ENCODE measurements around the gene RAMAC.

Gene RAMAC

DNA sequence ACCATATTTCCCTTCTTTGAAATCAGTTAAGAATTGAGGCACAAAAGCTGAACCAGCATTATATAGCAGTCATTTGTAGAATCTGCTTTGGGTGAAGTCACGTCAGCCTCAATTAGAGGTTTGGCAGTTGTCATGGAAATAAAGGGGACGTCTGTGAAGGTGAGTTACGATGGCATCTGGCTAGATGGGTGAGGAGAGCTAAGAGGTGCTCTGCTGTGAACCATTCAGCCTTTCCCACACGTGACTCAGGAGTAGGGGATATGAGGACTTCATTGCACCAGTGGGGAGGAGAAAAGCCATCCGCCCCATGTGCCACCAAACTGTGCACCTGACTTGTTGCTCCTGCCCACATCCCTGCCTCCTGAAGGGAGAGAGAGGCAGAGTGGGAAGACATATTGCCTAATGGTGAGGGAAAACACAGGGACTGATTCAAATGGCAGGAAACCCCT is 28.2 kb downstream of the RAMAC start:
- Histone ChIP-seq H3K79me2 (ENCODE audit: insufficient read depth, low read length) (no peaks in the 10 kb centered on the region), H3K27ac (ENCODE audit: low read depth, low read length, poor library complexity, severe bottlenecking) (peak overlapping the region; percentile 33), H3K9me3 (ENCODE audit: low read length) (no peaks in the 10 kb centered on the region), H3K9ac (ENCODE audit: low read length) (no peak overlapping the region), H3K36me3 (ENCODE audit: insufficient read depth, low read length) (peaks cover 44% of the 10 kb centered on the region), H2AFZ (ENCODE audit: low read length) (no peak overlapping the region), H4K20me1 (ENCODE audit: insufficient read depth, low read length) (no peaks in the 10 kb centered on the region), H3K4me1 (ENCODE audit: insufficient read depth, low read length, severe bottlenecking) (peaks cover 40% of the 10 kb centered on the region), H3K27me3 (ENCODE audit: insufficient read depth, low read length) (no peaks in the 10 kb centered on the region), H3K4me2 (ENCODE audit: low read length) (peak overlapping the region; percentile 17; the same call in 1 of the 2 replicates), H3F3A (ENCODE audit: insufficient read depth, low read length) (peaks cover 3% of the 10 kb centered on the region; the same call in 1 of the 2 replicates), H3K4me3 (ENCODE audit: low read depth, low read length, poor library complexity, severe bottlenecking) (no peak overlapping the region), H3K9me2 (ENCODE audit: low read depth, low read length) (no peaks in the 10 kb centered on the region)
- TF ChIP-seq CTCF (IDR thresholded peaks at IDR 0.05; ENCODE audit: low read length) (no peak), EZH2 (IDR thresholded peaks at IDR 0.05; ENCODE audit: borderline replicate concordance, low read length) (no peak)

- H4K20me1 ChIP-seq (ENCODE audit: insufficient read depth, low read length) = no peaks in the 10 kb centered on the region
- no peaks in the 10 kb centered on the region for H3K79me2 ChIP-seq (ENCODE audit: insufficient read depth, low read length)
- no peaks in the 10 kb centered on the region for H3K27me3 ChIP-seq (ENCODE audit: insufficient read depth, low read length)
- no peak overlapping the region for H2AFZ ChIP-seq (ENCODE audit: low read length)
- no peak overlapping the region for H3K4me3 ChIP-seq (ENCODE audit: low read depth, low read length, poor library complexity, severe bottlenecking)
- no peak for TF ChIP-seq EZH2 (IDR thresholded peaks at IDR 0.05; ENCODE audit: borderline replicate concordance, low read length)
- TF ChIP-seq CTCF (IDR thresholded peaks at IDR 0.05; ENCODE audit: low read length) = no peak
- H3K4me2 ChIP-seq (ENCODE audit: low read length) = no peak overlapping the region
- peaks cover 45% of the 10 kb centered on the region for H3K36me3 ChIP-seq (ENCODE audit: insufficient read depth, low read length)
- no peaks in the 10 kb centered on the region for H3K9me3 ChIP-seq (ENCODE audit: low read length)
- no peak overlapping the region for H3K27ac ChIP-seq (ENCODE audit: low read depth, low read length, poor library complexity, severe bottlenecking)
- peaks cover 33% of the 10 kb centered on the region for H3K4me1 ChIP-seq (ENCODE audit: insufficient read depth, low read length, severe bottlenecking)
- H3K9ac ChIP-seq (ENCODE audit: low read length) = no peak overlapping the region
- peaks cover 3% of the 10 kb centered on the region; the same call in 1 of the 2 replicates for H3F3A ChIP-seq (ENCODE audit: insufficient read depth, low read length)
- no peaks in the 10 kb centered on the region for H3K9me2 ChIP-seq (ENCODE audit: low read depth, low read length)
Measured at GRCh38 chr15:83015361-83015760, 29.4 kb downstream of the RAMAC start.

GRCh38 chr15:83016906-83017305 is 30.9 kb downstream of the RAMAC start:
- Histone ChIP-seq H2AFZ (ENCODE audit: low read length) (no peak overlapping the region), H3K9ac (ENCODE audit: low read length) (no peak overlapping the region), H3F3A (ENCODE audit: insufficient read depth, low read length) (peaks cover 3% of the 10 kb centered on the region; the same call in 1 of the 2 replicates), H3K79me2 (ENCODE audit: insufficient read depth, low read length) (no peaks in the 10 kb centered on the region), H3K9me3 (ENCODE audit: low read length) (no peaks in the 10 kb centered on the region), H3K4me1 (ENCODE audit: insufficient read depth, low read length, severe bottlenecking) (peaks cover 25% of the 10 kb centered on the region), H3K9me2 (ENCODE audit: low read depth, low read length) (no peaks in the 10 kb centered on the region), H3K4me3 (ENCODE audit: low read depth, low read length, poor library complexity, severe bottlenecking) (no peak overlapping the region), H3K36me3 (ENCODE audit: insufficient read depth, low read length) (peaks cover 56% of the 10 kb centered on the region), H3K27me3 (ENCODE audit: insufficient read depth, low read length) (no peaks in the 10 kb centered on the region), H3K27ac (ENCODE audit: low read depth, low read length, poor library complexity, severe bottlenecking) (no peak overlapping the region), H3K4me2 (ENCODE audit: low read length) (no peak overlapping the region), H4K20me1 (ENCODE audit: insufficient read depth, low read length) (no peaks in the 10 kb centered on the region)
- TF ChIP-seq EZH2 (IDR thresholded peaks at IDR 0.05; ENCODE audit: borderline replicate concordance, low read length) (no peak), CTCF (IDR thresholded peaks at IDR 0.05; ENCODE audit: low read length) (no peak)

Data from OCI-LY1 (cell line).